ENCODE results near the gene GULP1. TPM values are rescaled to one million over a fixed set of nuclear protein-coding genes. Genes with fewer than 3 reads are reported as not detected.

The GULP1 gene
- total and polyA plus RNA-seq, 10 donors = 0.83 to 16.6 (median 6.6) TPM

DNA sequence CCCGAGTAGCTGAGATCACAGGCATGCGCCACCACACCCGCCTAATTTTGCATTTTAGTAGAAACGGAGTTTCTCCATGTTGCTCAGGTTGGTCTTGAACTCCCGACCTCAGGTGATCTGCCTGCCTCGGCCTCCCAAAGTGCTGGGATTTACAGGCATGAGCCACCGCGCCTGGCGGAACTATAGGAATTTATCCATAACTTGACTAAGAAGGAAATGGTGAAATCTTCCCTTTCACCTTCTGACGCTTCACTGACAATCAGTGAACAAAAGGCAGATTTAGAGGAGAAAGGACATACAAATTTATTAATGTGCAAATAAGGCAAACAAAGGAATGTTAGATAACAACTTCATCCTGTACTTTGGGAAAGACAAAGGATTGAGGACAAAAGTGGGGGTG lies 15.4 kb upstream of the GULP1 start:
- H3K9me3 ChIP-seq = no peaks in the 10 kb centered on the region
- 84 to 96% (median 93%) methylated on average over 10 of the region's 10 CpGs for WGBS, 5 donors
- no peak for DNase-seq
- no peak for TF ChIP-seq POLR2AphosphoS5 (IDR thresholded peaks at IDR 0.05)
- TF ChIP-seq POLR2A (IDR thresholded peaks at IDR 0.05) = no peak
- TF ChIP-seq CTCF (IDR thresholded peaks at IDR 0.05 in 8 of 11, conservative IDR thresholded peaks at IDR 0.05 in 3 of 11) = no peak
- H3K27ac ChIP-seq = no peak overlapping the region
- no peaks in the 10 kb centered on the region for H3K4me1 ChIP-seq
- no peaks in the 10 kb centered on the region for H3K36me3 ChIP-seq
- intact Hi-C loops (cut with DNase I; ENCODE audit: low total_unique reads) = no loop called here
- H3K4me3 ChIP-seq = no peak overlapping the region
- no peaks in the 10 kb centered on the region for H3K27me3 ChIP-seq (replicated peaks in 1 of 7)

GRCh38 chr2:188277786-188278185 lies 13.9 kb upstream of the GULP1 start:
- peaks cover 0 to 6% (median 0%) of the 10 kb centered on the region in 8 donors for H3K9me3 ChIP-seq
- H3K36me3 ChIP-seq = no peaks in the 10 kb centered on the region
- 84 to 94% (median 89%) methylated on average over 5 of the region's 5 CpGs for WGBS, 5 donors
- no peaks in the 10 kb centered on the region for H3K27me3 ChIP-seq (replicated peaks in 1 of 7)
- no peak overlapping the region for H3K27ac ChIP-seq
- no peak for DNase-seq
- intact Hi-C loops (cut with DNase I; ENCODE audit: low total_unique reads) = no loop called here
- TF ChIP-seq POLR2AphosphoS5 (IDR thresholded peaks at IDR 0.05) (no peak), POLR2A (IDR thresholded peaks at IDR 0.05) (no peak), CTCF (IDR thresholded peaks at IDR 0.05 in 8 of 11, conservative IDR thresholded peaks at IDR 0.05 in 3 of 11) (no peak)
- no peak overlapping the region for H3K4me3 ChIP-seq
- H3K4me1 ChIP-seq = no peaks in the 10 kb centered on the region

- no peaks in the 10 kb centered on the region for H3K27me3 ChIP-seq (replicated peaks in 1 of 7)
- peaks cover 0 to 6% (median 0%) of the 10 kb centered on the region in 8 donors for H3K9me3 ChIP-seq
- TF ChIP-seq CTCF (IDR thresholded peaks at IDR 0.05 in 8 of 11, conservative IDR thresholded peaks at IDR 0.05 in 3 of 11) (no peak), POLR2A (IDR thresholded peaks at IDR 0.05) (no peak), POLR2AphosphoS5 (IDR thresholded peaks at IDR 0.05) (no peak)
- intact Hi-C loops (cut with DNase I; ENCODE audit: low total_unique reads) = no loop called here
- WGBS, 5 donors = 68 to 78% (median 75%) methylated on average over 11 of the region's 11 CpGs
- no peaks in the 10 kb centered on the region for H3K4me1 ChIP-seq
- no peak for DNase-seq
- H3K27ac ChIP-seq = no peak overlapping the region
- H3K36me3 ChIP-seq = no peaks in the 10 kb centered on the region
- H3K4me3 ChIP-seq = no peak overlapping the region
These were observed 13.1 kb upstream of the GULP1 start for GRCh38 chr2:188278388-188279092.

- Histone ChIP-seq H3K4me1 (no peaks in the 10 kb centered on the region), H3K4me3 (no peak overlapping the region), H3K36me3 (no peaks in the 10 kb centered on the region), H3K27me3 (replicated peaks in 1 of 7) (no peaks in the 10 kb centered on the region), H3K9me3 (peaks cover 0 to 6% (median 0%) of the 10 kb centered on the region in 8 donors), H3K27ac (no peak overlapping the region)
- TF ChIP-seq POLR2AphosphoS5 (IDR thresholded peaks at IDR 0.05) (no peak), POLR2A (IDR thresholded peaks at IDR 0.05) (no peak), CTCF (IDR thresholded peaks at IDR 0.05 in 8 of 11, conservative IDR thresholded peaks at IDR 0.05 in 3 of 11) (no peak)
- no peak for DNase-seq
- WGBS, 5 donors = 37 to 66% (median 60%) methylated on average over 2 of the region's 2 CpGs
- intact Hi-C loops (cut with DNase I; ENCODE audit: low total_unique reads) = no loop called here
These were observed 12.6 kb upstream of the GULP1 start for GRCh38 chr2:188279093-188279445.

Data from spleen (tissue), 11 donors.